NOMO-1 (cell line): ENCODE results near the gene PTPRK.

Experiments
- DNase-seq, 2 experiments: peaks; one replicate each; lab custom pipeline; 2025; ENCODE audit not compliant: unreplicated experiment in 2 of 2; lab: John Stamatoyannopoulos, UW

The PTPRK gene

DNA sequence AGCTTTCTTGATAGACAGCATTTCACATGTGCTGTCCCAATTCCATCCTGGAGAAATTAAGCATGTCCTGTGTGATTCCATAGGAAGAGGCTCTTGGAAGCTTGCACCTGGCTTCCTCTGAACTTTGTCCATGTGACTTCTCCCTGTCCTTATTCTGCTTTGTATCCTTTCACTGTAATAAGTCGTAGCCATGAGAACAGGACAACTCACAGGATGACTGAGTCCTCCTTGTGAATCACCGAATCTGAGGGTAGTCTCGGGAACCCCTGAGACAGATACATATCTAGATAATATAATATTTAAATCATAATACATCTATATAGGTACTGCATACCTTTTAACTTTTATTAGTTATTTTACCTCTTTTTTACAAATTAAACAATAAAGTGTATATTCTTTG, 462.9 kb downstream of the PTPRK start:
- DNase-seq = no peak

GRCh38 chr6:128053109-128053508, 467.3 kb downstream of the PTPRK start:
- DNase-seq = no peak

DNA sequence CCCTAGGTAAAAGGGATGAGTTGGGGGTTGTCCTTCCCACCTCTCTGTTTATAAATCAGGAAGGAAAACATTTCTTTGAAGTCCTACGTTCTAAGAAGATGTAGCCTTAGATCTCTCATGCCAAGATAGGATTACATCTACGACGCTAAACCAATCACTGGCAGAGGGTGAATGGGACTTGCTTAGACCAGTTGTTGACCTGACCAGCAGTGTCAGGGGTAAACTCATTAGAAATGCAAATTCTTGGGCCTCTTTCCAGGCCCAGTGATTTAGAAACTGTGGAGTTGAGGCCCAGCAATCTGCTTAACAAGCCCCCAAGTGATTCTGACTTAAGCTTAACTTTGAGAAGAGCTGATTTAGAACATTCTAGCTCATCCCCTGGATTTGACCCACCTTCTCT, 472.4 kb downstream of the PTPRK start:
- no peak for DNase-seq

- no peak for DNase-seq
Observed at GRCh38 chr6:128046033-128046432, 474.4 kb downstream of the PTPRK start.

GRCh38 chr6:128039543-128039942, 480.9 kb downstream of the PTPRK start:
- no peak for DNase-seq

- DNase-seq = no peak
Observed at GRCh38 chr6:128036808-128037570, 483.4 kb downstream of the PTPRK start.

- no peak for DNase-seq
Observed at GRCh38 chr6:128033156-128033555, 487.2 kb downstream of the PTPRK start.

GRCh38 chr6:128032042-128032441, 488.4 kb downstream of the PTPRK start:
- DNase-seq = no peak

- DNase-seq = no peak
Observed at GRCh38 chr6:128029826-128030225, 490.6 kb downstream of the PTPRK start.

DNA sequence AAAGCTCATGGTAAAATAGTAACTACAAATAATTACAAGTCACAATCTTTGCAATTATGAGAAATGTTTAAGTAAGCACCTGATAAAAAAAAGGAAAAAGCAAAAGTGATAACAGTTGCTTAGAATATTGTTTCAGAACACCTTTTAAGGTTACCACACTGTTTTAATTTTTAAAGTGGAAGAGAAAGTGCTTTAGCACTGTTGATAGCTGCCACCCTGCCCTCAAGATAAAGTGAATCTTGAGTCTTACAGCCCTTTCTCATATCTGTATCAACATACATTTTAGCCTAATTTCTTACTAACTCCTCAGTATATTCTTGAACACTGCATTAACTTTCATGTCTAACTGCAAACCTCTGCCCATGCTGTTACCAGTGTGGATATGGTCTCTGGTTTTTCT, 492.2 kb downstream of the PTPRK start:
- DNase-seq = no peak

DNA sequence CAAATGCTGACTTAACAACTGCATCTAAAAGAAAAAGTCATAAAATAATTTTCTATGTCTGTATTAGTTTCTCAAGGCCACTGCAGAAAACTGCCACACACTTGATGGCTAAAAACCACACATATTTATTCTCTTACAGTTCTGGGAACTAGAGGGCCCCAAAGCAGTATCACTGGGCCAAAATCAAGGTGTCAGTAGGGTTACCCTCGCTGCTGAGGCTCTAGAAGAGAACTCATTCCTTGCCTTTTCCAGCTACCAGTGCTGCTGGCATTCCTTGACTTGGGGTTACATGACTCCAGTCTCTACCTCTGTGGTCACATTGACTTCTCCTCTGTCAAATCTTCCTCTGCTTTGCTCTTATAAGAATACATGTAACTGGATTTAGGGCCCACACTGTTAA, 494.9 kb downstream of the PTPRK start:
- DNase-seq = no peak

DNA sequence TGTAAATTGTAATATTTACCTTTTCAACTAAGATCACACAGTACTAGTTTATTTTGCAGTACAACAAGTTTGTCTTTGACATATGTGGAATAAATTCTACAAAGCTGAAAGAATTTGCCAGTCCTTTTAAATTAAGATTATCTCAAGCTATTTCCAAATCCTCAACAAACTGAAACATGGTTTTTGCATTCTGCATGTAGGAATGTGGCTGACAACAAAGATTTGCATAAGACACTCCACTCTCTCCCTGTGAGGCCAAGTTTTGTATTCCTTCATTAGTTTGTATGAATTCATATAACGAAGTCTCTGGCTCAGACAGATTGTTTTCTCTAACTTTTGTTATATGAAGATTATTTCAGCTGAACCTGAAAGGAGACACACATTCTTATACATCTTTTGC, 495.4 kb downstream of the PTPRK start:
- DNase-seq = no peak

DNA sequence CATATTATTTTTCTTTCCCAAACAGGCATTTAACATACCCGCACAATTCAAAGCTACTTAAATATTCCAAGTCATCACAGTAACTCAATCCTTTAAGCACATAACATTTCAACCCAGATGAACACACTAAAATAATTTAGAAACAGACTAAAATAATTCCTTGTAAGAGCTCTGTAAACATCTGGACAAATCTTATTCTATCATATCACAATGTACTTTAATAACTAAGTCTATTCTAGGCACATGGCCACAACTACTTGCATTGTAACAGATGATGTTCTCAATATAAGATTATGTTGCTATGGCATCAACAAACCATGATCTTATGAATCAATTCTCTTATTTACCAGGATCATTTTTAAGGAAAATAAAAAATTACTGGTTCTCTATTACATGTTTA, 496.4 kb downstream of the PTPRK start:
- no peak for DNase-seq

- DNase-seq = no peak
Observed at GRCh38 chr6:128018821-128019220, 501.6 kb downstream of the PTPRK start.

GRCh38 chr6:128017288-128017687, 503.1 kb downstream of the PTPRK start:
- no peak for DNase-seq

GRCh38 chr6:128007658-128008057, 512.7 kb downstream of the PTPRK start:
- DNase-seq = no peak

DNA sequence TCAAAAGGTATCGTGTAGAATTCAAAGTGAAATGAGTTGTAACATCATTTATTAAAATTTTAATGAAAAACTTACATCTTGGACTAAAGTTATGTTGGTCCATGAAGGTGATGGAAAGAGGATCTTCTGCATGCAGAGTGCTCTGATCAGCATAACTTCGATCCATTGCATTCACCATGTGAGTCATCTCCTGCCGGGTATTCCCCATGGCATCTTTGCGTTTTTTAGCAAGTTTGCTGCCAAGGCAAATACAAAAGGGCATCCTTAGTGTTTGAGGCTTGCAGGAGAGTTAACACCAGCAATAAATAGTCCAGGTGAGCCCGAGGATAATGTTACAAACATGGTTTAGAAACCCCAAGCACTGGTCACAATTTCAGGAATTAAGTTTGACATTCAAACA, 515.4 kb downstream of the PTPRK start:
- no peak for DNase-seq

DNA sequence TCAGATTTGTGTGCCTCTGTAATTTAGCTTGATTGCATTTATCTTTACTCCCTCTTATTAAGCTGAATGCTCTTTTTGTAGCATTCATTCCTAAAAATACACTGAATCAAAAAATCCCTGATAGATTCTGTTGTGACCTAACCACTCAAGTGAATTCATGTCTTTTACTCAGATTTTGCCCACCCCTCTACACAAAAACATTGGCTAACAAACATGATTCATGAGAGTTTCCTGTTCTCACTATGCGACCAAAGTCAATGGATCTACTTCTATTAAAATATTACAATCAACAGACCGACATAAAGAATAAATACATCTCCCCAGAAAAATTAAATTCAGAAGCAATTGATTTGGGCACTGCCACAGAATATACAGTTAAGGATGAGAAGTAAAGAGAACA, 520.0 kb downstream of the PTPRK start:
- DNase-seq = no peak

DNA sequence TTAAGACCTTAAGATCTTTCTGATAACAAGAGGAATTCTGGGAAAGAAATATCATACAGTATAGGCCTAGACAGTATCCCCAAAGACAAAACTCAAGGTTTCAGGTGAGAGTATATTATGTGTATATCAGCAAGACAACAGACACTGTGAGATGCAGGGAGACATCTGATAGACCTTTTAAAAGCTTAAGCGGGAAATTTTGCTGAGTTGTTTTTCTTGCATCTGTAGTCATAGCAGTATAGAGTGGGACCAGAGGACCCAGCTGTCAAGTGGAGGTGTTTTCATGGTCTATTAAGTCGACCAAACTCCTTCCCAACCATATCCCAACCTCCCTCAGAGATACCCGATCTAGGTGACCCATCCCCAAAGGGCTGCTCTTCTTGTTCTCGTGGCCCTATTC, 521.4 kb downstream of the PTPRK start:
- DNase-seq = no peak

GRCh38 chr6:127997496-127998164, 522.8 kb downstream of the PTPRK start:
- no peak for DNase-seq

GRCh38 chr6:127996925-127997324, 523.5 kb downstream of the PTPRK start:
- DNase-seq = no peak

GRCh38 chr6:127992144-127992543, 528.3 kb downstream of the PTPRK start:
- DNase-seq = no peak
